Thoracic aorta (tissue), 2 donors: ENCODE measurements around the gene RBFOX1. TPM values are rescaled to one million over a fixed set of nuclear protein-coding genes. Genes with fewer than 3 reads are reported as not detected.

Experiments
- ATAC-seq: fragments of 150-250 bp; one replicate; pipeline ENCODE4 v1.8.0; 2017; ENCODE audit warnings: low read depth; ENCODE audit not compliant: insufficient number of reproducible peaks, low FRiP score
- DNase-seq: peaks from one replicate; pipeline ENCODE4 v3.0.0-alpha.2; 2020; ENCODE audit warnings: low spot score
- H3K27ac ChIP-seq, 2 donors: fragments of 200-600 bp; sonication (generic); 1 replicate in 1 of 2; 2 replicates in 1 of 2; pipeline ENCODE4 v1.5.1; 2016; ENCODE audit warnings: mild to moderate bottlenecking in 2 of 2, moderate library complexity in 2 of 2
- H3K27me3 ChIP-seq: fragments of 200-600 bp; sonication (generic); replicated peaks from 2 replicates; pipeline ENCODE4 v1.6.0; 2016; ENCODE audit warnings: mild to moderate bottlenecking; ENCODE audit not compliant: insufficient read depth
- H3K36me3 ChIP-seq: fragments of 200-600 bp; sonication (generic); one replicate; pipeline ENCODE4 v1.5.1; 2016
- H3K4me1 ChIP-seq, 2 donors: fragments of 200-600 bp; sonication (generic); 1 replicate in 1 of 2; 2 replicates in 1 of 2; pipeline versions ENCODE4 v1.5.1 to v1.6.0; 2016; ENCODE audit warnings: low read depth in 2 of 2, mild to moderate bottlenecking in 1 of 2; ENCODE audit not compliant: control insufficient read depth in 1 of 2
- H3K4me3 ChIP-seq: fragments of 200-600 bp; sonication (generic); 2 replicates; pipeline ENCODE4 v1.5.1; 2016; ENCODE audit warnings: mild to moderate bottlenecking
- H3K9me3 ChIP-seq: fragments of 200-600 bp; sonication (generic); 2 replicates; pipeline ENCODE4 v1.5.1; 2016
- CTCF ChIP-seq: fragments of 200-600 bp; sonication (generic); IDR thresholded peaks from one replicate; pipeline ENCODE4 v1.5.1; 2019; ENCODE audit warnings: antibody characterized with exemption
- total RNA-seq, 2 donors: library from RNA; depleted of rRNA; stranded (reverse); fragments of >200 nt; gene quantifications; one replicate each; pipeline versions ENCODE4 v1.1.0 to v1.2.3, GENCODE V29; 2016

Gene RBFOX1
- total RNA-seq, 2 donors from 2014 or later = not detected

GRCh38 chr16:7688811-7689210, 356.2 kb downstream of the RBFOX1 start:
- no peaks in the 10 kb centered on the region for H3K27me3 ChIP-seq
- H3K36me3 ChIP-seq = no peaks in the 10 kb centered on the region
- no peak for TF ChIP-seq CTCF
- H3K4me3 ChIP-seq = no peak overlapping the region
- H3K27ac ChIP-seq = no peak overlapping the region
- no peaks in the 10 kb centered on the region for H3K9me3 ChIP-seq
- no peak for ATAC-seq
- H3K4me1 ChIP-seq = no peaks in the 10 kb centered on the region
- no peak for DNase-seq

- no peak for DNase-seq
- no peaks in the 10 kb centered on the region for H3K9me3 ChIP-seq
- no peaks in the 10 kb centered on the region for H3K27me3 ChIP-seq
- no peaks in the 10 kb centered on the region for H3K4me1 ChIP-seq
- no peaks in the 10 kb centered on the region for H3K36me3 ChIP-seq
- no peak for ATAC-seq
- no peak for TF ChIP-seq CTCF
- no peak overlapping the region for H3K4me3 ChIP-seq
- no peak overlapping the region for H3K27ac ChIP-seq
Measured at GRCh38 chr16:7689234-7689633, 356.6 kb downstream of the RBFOX1 start.

GRCh38 chr16:7691533-7691932, 358.9 kb downstream of the RBFOX1 start:
- DNase-seq = no peak
- Histone ChIP-seq H3K4me1 (no peaks in the 10 kb centered on the region), H3K27ac (no peak overlapping the region), H3K9me3 (no peaks in the 10 kb centered on the region), H3K4me3 (no peak overlapping the region), H3K27me3 (no peaks in the 10 kb centered on the region), H3K36me3 (no peaks in the 10 kb centered on the region)
- no peak for TF ChIP-seq CTCF
- no peak for ATAC-seq

- no peak for TF ChIP-seq CTCF
- Histone ChIP-seq H3K4me1 (no peaks in the 10 kb centered on the region), H3K9me3 (no peaks in the 10 kb centered on the region), H3K4me3 (no peak overlapping the region), H3K27me3 (no peaks in the 10 kb centered on the region), H3K36me3 (no peaks in the 10 kb centered on the region), H3K27ac (no peak overlapping the region)
- DNase-seq = no peak
- ATAC-seq = no peak
Measured at GRCh38 chr16:7703672-7704071, 371.0 kb downstream of the RBFOX1 start.

- no peaks in the 10 kb centered on the region for H3K36me3 ChIP-seq
- ATAC-seq (no peak), DNase-seq (no peak)
- no peak overlapping the region for H3K27ac ChIP-seq
- H3K4me1 ChIP-seq = no peaks in the 10 kb centered on the region
- H3K9me3 ChIP-seq = no peaks in the 10 kb centered on the region
- H3K4me3 ChIP-seq = no peak overlapping the region
- H3K27me3 ChIP-seq = no peaks in the 10 kb centered on the region
- no peak for TF ChIP-seq CTCF
Measured at GRCh38 chr16:7705885-7706284, 373.2 kb downstream of the RBFOX1 start.
